ENCODE data around the gene AKAP7.
"Not testable (repeated sequence)": the region's sequence is repeated elsewhere in the genome, so short reads cannot be mapped to it uniquely, and the experiment has no call there.

AKAP7 gene

GRCh38 chr6:131255911-131256310 lies 120.6 kb downstream of the AKAP7 start:
- no peak for DNase-seq (ENCODE audit: low read depth)

- DNase-seq (ENCODE audit: low read depth) = no peak
Observed at GRCh38 chr6:131257104-131257503, 121.8 kb downstream of the AKAP7 start.

- no peak for DNase-seq (ENCODE audit: low read depth)
Observed at GRCh38 chr6:131258010-131258652, 122.9 kb downstream of the AKAP7 start.

- no peak for DNase-seq (ENCODE audit: low read depth)
Observed at GRCh38 chr6:131258816-131259476, 123.7 kb downstream of the AKAP7 start.

- not testable (repeated sequence) for DNase-seq (ENCODE audit: low read depth)
Observed at GRCh38 chr6:131260960-131261359, 125.7 kb downstream of the AKAP7 start.

GRCh38 chr6:131262060-131262459 lies 126.8 kb downstream of the AKAP7 start:
- no peak for DNase-seq (ENCODE audit: low read depth)

GRCh38 chr6:131265939-131266338 lies 130.7 kb downstream of the AKAP7 start:
- no peak for DNase-seq (ENCODE audit: low read depth)

GRCh38 chr6:131268303-131268702 lies 133.0 kb downstream of the AKAP7 start:
- no peak for DNase-seq (ENCODE audit: low read depth)

- DNase-seq (ENCODE audit: low read depth) = no peak
Observed at GRCh38 chr6:131269565-131270391, 134.5 kb downstream of the AKAP7 start.

GRCh38 chr6:131270534-131270933 lies 135.3 kb downstream of the AKAP7 start:
- no peak for DNase-seq (ENCODE audit: low read depth)

- no peak for DNase-seq (ENCODE audit: low read depth)
Observed at GRCh38 chr6:131275273-131275672, 140.0 kb downstream of the AKAP7 start.

GRCh38 chr6:131277591-131277990 lies 142.3 kb downstream of the AKAP7 start:
- no peak for DNase-seq (ENCODE audit: low read depth)

GRCh38 chr6:131281471-131282270 lies 146.4 kb downstream of the AKAP7 start:
- no peak for DNase-seq (ENCODE audit: low read depth)

GRCh38 chr6:131282365-131282764 lies 147.1 kb downstream of the AKAP7 start:
- no peak for DNase-seq (ENCODE audit: low read depth)

- no peak for DNase-seq (ENCODE audit: low read depth)
Observed at GRCh38 chr6:131283466-131284175, 148.4 kb downstream of the AKAP7 start.

- DNase-seq (ENCODE audit: low read depth) = no peak
Observed at GRCh38 chr6:131285548-131285947, 150.3 kb downstream of the AKAP7 start.

GRCh38 chr6:131286469-131287040 lies 151.3 kb downstream of the AKAP7 start:
- no peak for DNase-seq (ENCODE audit: low read depth)

GRCh38 chr6:131288214-131288613 lies 152.9 kb downstream of the AKAP7 start:
- no peak for DNase-seq (ENCODE audit: low read depth)

- no peak for DNase-seq (ENCODE audit: low read depth)
Observed at GRCh38 chr6:131290955-131291354, 155.7 kb downstream of the AKAP7 start.

GRCh38 chr6:131292145-131292938 lies 157.1 kb downstream of the AKAP7 start:
- DNase-seq (ENCODE audit: low read depth) = no peak

Measured in GM04503 (cell line).